MM.1S (cell line): ENCODE measurements around the gene LRG1.

ENCODE experiments used
- DNase-seq: peaks from one replicate; pipeline ENCODE4 v3.0.0-alpha.2; 2015
- H2AFZ ChIP-seq: fragments of 300-600 bp; sonication (generic); 2 replicates; pipeline ENCODE4 v1.6.0; 2016; ENCODE audit warnings: antibody characterized with exemption, low read length
- H3F3A ChIP-seq: fragments of 300-600 bp; sonication (generic); 2 replicates; pipeline ENCODE4 v1.6.1; 2016; ENCODE audit warnings: mild to moderate bottlenecking, antibody characterized with exemption, low read length, moderate library complexity, mixed read lengths; ENCODE audit not compliant: insufficient read depth
- H3K27ac ChIP-seq: fragments of 300-600 bp; sonication (generic); 2 replicates; pipeline ENCODE4 v1.5.1; 2016; ENCODE audit warnings: mild to moderate bottlenecking, low read length
- H3K27me3 ChIP-seq: fragments of 300-600 bp; sonication (generic); replicated peaks from 2 replicates; pipeline ENCODE4 v1.6.0; 2016; ENCODE audit warnings: low read length; ENCODE audit not compliant: insufficient read depth
- H3K36me3 ChIP-seq: fragments of 300-600 bp; sonication (generic); replicated peaks from 2 replicates; pipeline ENCODE4 v1.6.1; 2016; ENCODE audit warnings: mild to moderate bottlenecking, low read length, mixed read lengths; ENCODE audit not compliant: insufficient read depth
- H3K4me1 ChIP-seq: fragments of 300-600 bp; sonication (generic); 2 replicates; pipeline ENCODE4 v1.6.1; 2016; ENCODE audit warnings: low read length, mixed read lengths
- H3K4me2 ChIP-seq: fragments of 300-600 bp; sonication (generic); 2 replicates; pipeline ENCODE4 v1.6.0; 2016; ENCODE audit warnings: low read depth, low read length
- H3K4me3 ChIP-seq: fragments of 300-600 bp; sonication (generic); 2 replicates; pipeline ENCODE4 v1.5.1; 2016; ENCODE audit warnings: low read length, mixed read lengths
- H3K79me2 ChIP-seq: fragments of 300-600 bp; sonication (generic); 2 replicates; pipeline ENCODE4 v1.6.1; 2016; ENCODE audit warnings: mixed run types, low read length, mixed read lengths
- H3K9ac ChIP-seq: fragments of 300-600 bp; sonication (generic); 2 replicates; pipeline ENCODE4 v1.6.1; 2016; ENCODE audit warnings: low read length, mixed read lengths
- H3K9me2 ChIP-seq: fragments of 300-600 bp; sonication (generic); replicated peaks from 2 replicates; pipeline ENCODE4 v1.6.1; 2016; ENCODE audit warnings: mild to moderate bottlenecking, low read length, mixed read lengths; ENCODE audit not compliant: insufficient read depth
- H3K9me3 ChIP-seq: fragments of 300-600 bp; sonication (generic); replicated peaks from 2 replicates; pipeline ENCODE4 v1.6.1; 2016; ENCODE audit warnings: mild to moderate bottlenecking, low read length, mixed read lengths; ENCODE audit not compliant: insufficient read depth
- H4K20me1 ChIP-seq: fragments of 300-600 bp; sonication (generic); 2 replicates; pipeline ENCODE4 v1.6.1; 2016; ENCODE audit warnings: mild to moderate bottlenecking, low read length, moderate library complexity, mixed read lengths; ENCODE audit not compliant: insufficient read depth
- CTCF ChIP-seq: fragments of 300-600 bp; sonication (generic); IDR thresholded peaks from 2 replicates; pipeline ENCODE4 v1.5.1; 2016; ENCODE audit warnings: antibody characterized with exemption, low read length, mixed read lengths
- EZH2 ChIP-seq: fragments of 300-600 bp; sonication (generic); optimal IDR thresholded peaks from 2 replicates; pipeline ENCODE3; 2017; ENCODE audit warnings: low read depth, mild to moderate bottlenecking, antibody characterized with exemption, low read length, mixed read lengths
- EZH2phosphoT487 ChIP-seq: fragments of 300-600 bp; sonication (generic); IDR thresholded peaks from 2 replicates; pipeline ENCODE4 v1.6.1; 2018; ENCODE audit warnings: antibody characterized with exemption, low read length

The LRG1 gene

GRCh38 chr19:4533835-4534424 lies 5.9 kb downstream of the LRG1 start:
- H3K79me2 ChIP-seq: no peaks in the 10 kb centered on the region
- H3K27ac ChIP-seq: no peak overlapping the region
- no peak overlapping the region for H3K4me3 ChIP-seq
- TF ChIP-seq EZH2phosphoT487 (no peak), EZH2 (no peak), CTCF (no peak)
- no peaks in the 10 kb centered on the region for H3K4me1 ChIP-seq
- no peaks in the 10 kb centered on the region for H3K36me3 ChIP-seq
- H3K9me2 ChIP-seq: no peaks in the 10 kb centered on the region
- H3K9ac ChIP-seq: no peak overlapping the region
- no peaks in the 10 kb centered on the region for H4K20me1 ChIP-seq
- peaks cover 95% of the 10 kb centered on the region for H3K27me3 ChIP-seq
- DNase-seq: no peak
- H3F3A ChIP-seq: no peaks in the 10 kb centered on the region
- no peak overlapping the region for H2AFZ ChIP-seq
- no peaks in the 10 kb centered on the region for H3K9me3 ChIP-seq
- no peak overlapping the region for H3K4me2 ChIP-seq

GRCh38 chr19:4533334-4533733 lies 6.5 kb downstream of the LRG1 start:
- Histone ChIP-seq H4K20me1 (no peaks in the 10 kb centered on the region), H3F3A (no peaks in the 10 kb centered on the region), H3K9me2 (no peaks in the 10 kb centered on the region), H3K27ac (no peak overlapping the region), H2AFZ (no peak overlapping the region), H3K9ac (no peak overlapping the region), H3K4me3 (no peak overlapping the region), H3K36me3 (no peaks in the 10 kb centered on the region), H3K9me3 (no peaks in the 10 kb centered on the region), H3K27me3 (peaks cover 95% of the 10 kb centered on the region), H3K4me1 (no peaks in the 10 kb centered on the region), H3K79me2 (no peaks in the 10 kb centered on the region), H3K4me2 (no peak overlapping the region)
- TF ChIP-seq CTCF (no peak), EZH2phosphoT487 (no peak), EZH2 (no peak)
- DNase-seq: no peak

- Histone ChIP-seq H4K20me1 (no peaks in the 10 kb centered on the region), H3K4me1 (no peaks in the 10 kb centered on the region), H3K4me3 (no peak overlapping the region), H3K9me2 (no peaks in the 10 kb centered on the region), H3K36me3 (no peaks in the 10 kb centered on the region), H3K79me2 (no peaks in the 10 kb centered on the region), H3F3A (no peaks in the 10 kb centered on the region), H3K9ac (no peak overlapping the region), H3K27ac (no peak overlapping the region), H2AFZ (no peak overlapping the region), H3K9me3 (no peaks in the 10 kb centered on the region), H3K27me3 (peaks cover 94% of the 10 kb centered on the region), H3K4me2 (no peak overlapping the region)
- DNase-seq: no peak
- TF ChIP-seq CTCF: no peak
- no peak for TF ChIP-seq EZH2phosphoT487
- no peak for TF ChIP-seq EZH2
These were observed 8.2 kb downstream of the LRG1 start for GRCh38 chr19:4531562-4532165.
